GM18858 (cell line): Measurements from ENCODE around the gene LDLRAD2.
"Not testable (repeated sequence)": the region's sequence is repeated elsewhere in the genome, so short reads cannot be mapped to it uniquely, and the experiment has no call there.

Experiments used
- ATAC-seq: cut with Tn5 transposase; IDR thresholded peaks from one replicate; pipeline ENCODE4 v1.9.1; 2021; ENCODE audit not compliant: unreplicated experiment

The LDLRAD2 gene

GRCh38 chr1:21823980-21824702 lies 12.1 kb downstream of the LDLRAD2 start:
- no peak for ATAC-seq

- no peak for ATAC-seq
Measured at GRCh38 chr1:21824926-21825325, 12.9 kb downstream of the LDLRAD2 start.

GRCh38 chr1:21825393-21825792 lies 13.3 kb downstream of the LDLRAD2 start:
- ATAC-seq, result no peak

- not testable (repeated sequence) for ATAC-seq
Measured at GRCh38 chr1:21826694-21827093, 14.6 kb downstream of the LDLRAD2 start.

- ATAC-seq, result no peak
Measured at GRCh38 chr1:21827141-21827679, 15.1 kb downstream of the LDLRAD2 start.

GRCh38 chr1:21828075-21828474 lies 16.0 kb downstream of the LDLRAD2 start:
- no peak for ATAC-seq

GRCh38 chr1:21828506-21829210 lies 16.6 kb downstream of the LDLRAD2 start:
- no peak for ATAC-seq

GRCh38 chr1:21829294-21829693 lies 17.2 kb downstream of the LDLRAD2 start:
- ATAC-seq, result no peak

- ATAC-seq, result no peak
Measured at GRCh38 chr1:21830792-21831453, 18.9 kb downstream of the LDLRAD2 start.

GRCh38 chr1:21831454-21831970 lies 19.4 kb downstream of the LDLRAD2 start:
- no peak for ATAC-seq

- ATAC-seq, result no peak
Measured at GRCh38 chr1:21833392-21833976, 21.4 kb downstream of the LDLRAD2 start.

- no peak for ATAC-seq
Measured at GRCh38 chr1:21834094-21834493, 22.0 kb downstream of the LDLRAD2 start.

GRCh38 chr1:21834666-21835065 lies 22.6 kb downstream of the LDLRAD2 start:
- no peak for ATAC-seq

- ATAC-seq, result no peak
Measured at GRCh38 chr1:21836010-21836409, 23.9 kb downstream of the LDLRAD2 start.

GRCh38 chr1:21836729-21837128 lies 24.7 kb downstream of the LDLRAD2 start:
- ATAC-seq, result no peak

- ATAC-seq, result no peak
Measured at GRCh38 chr1:21837476-21837875, 25.4 kb downstream of the LDLRAD2 start.

GRCh38 chr1:21838359-21839157 lies 26.5 kb downstream of the LDLRAD2 start:
- ATAC-seq, result no peak

- no peak for ATAC-seq
Measured at GRCh38 chr1:21839337-21840037, 27.4 kb downstream of the LDLRAD2 start.

- ATAC-seq, result no peak
Measured at GRCh38 chr1:21840981-21841380, 28.9 kb downstream of the LDLRAD2 start.
